ENCODE results near the gene TWIST1. TPM values are rescaled to one million over a fixed set of nuclear protein-coding genes. Genes with fewer than 3 reads are reported as not detected.

The TWIST1 gene
- total and polyA plus RNA-seq, 2 of the 13 experiments (the other 11 are each of a cell fraction or from before 2014, with no cell fraction given): not detected

- WGBS (ENCODE audit: low lambda C conversion rate): 56% methylated on average over 48 of the region's 51 CpGs
- H3K36me3 ChIP-seq (replicated peaks in 1 of 2; ENCODE audit: control insufficient read depth in 1 of 2, insufficient read depth in 2 of 2, low read length in 2 of 2): no peaks in the 10 kb centered on the region
- no peak for ATAC-seq
- H3K4me3 ChIP-seq (replicated peaks in 1 of 3; ENCODE audit: insufficient read depth in 1 of 3, low read depth in 2 of 3, low read length in 3 of 3): no peak overlapping the region
- ChIA-PET POLR2A (no interaction called here), CTCF (ENCODE audit: low intra/inter-chr PET ratio, low total read pairs) (no interaction called here)
- intact Hi-C loops (cut with micrococcal nuclease; ENCODE audit: unreplicated experiment) (no loop called here), in situ Hi-C loops (cut with HindIII; ENCODE audit: extremely low pct_ligation_motif_present, low pct_unique_long_range_greater_than_20kb) (loop anchor here (25.0 kb wide), 1 partner anchor 544 kb away; no protein-coding TSS in a partner anchor)
- no peak overlapping the region for H3K9ac ChIP-seq (ENCODE audit: insufficient read depth, low read depth, low read length)
- no peaks in the 10 kb centered on the region for H4K20me1 ChIP-seq (ENCODE audit: insufficient read depth, low read length)
- H2AFZ ChIP-seq (ENCODE audit: low read length): no peak overlapping the region
- no peak for FAIRE-seq
- no peak overlapping the region for H3K27ac ChIP-seq (ENCODE audit: extremely low read length, insufficient read depth, low read length)
- no peak overlapping the region for H3K4me2 ChIP-seq (ENCODE audit: low read depth, low read length)
- no peaks in the 10 kb centered on the region for H3K9me3 ChIP-seq (ENCODE audit: low read length)
- TF ChIP-seq ZFX (CRISPR knock-in tag; IDR thresholded peaks at IDR 0.05; ENCODE audit: low read depth) (no peak), ZNF24 (IDR thresholded peaks at IDR 0.05) (no peak), AKNA (CRISPR knock-in tag; IDR thresholded peaks at IDR 0.05; ENCODE audit: borderline replicate concordance) (no peak), ZNF839 (CRISPR knock-in tag; IDR thresholded peaks at IDR 0.05; ENCODE audit: borderline replicate concordance) (no peak), JUND (CRISPR knock-in tag; IDR thresholded peaks at IDR 0.05) (no peak), ZNF607 (CRISPR knock-in tag; IDR thresholded peaks at IDR 0.05; ENCODE audit: borderline replicate concordance) (no peak), ELK4 (CRISPR knock-in tag; IDR thresholded peaks at IDR 0.05; ENCODE audit: borderline replicate concordance) (no peak), THAP7 (CRISPR knock-in tag; IDR thresholded peaks at IDR 0.05) (no peak), ZFAT (CRISPR knock-in tag; conservative IDR thresholded peaks at IDR 0.05) (no peak), ZNF788 (CRISPR knock-in tag; IDR thresholded peaks at IDR 0.05; ENCODE audit: borderline replicate concordance) (no peak), FOXJ3 (CRISPR knock-in tag; IDR thresholded peaks at IDR 0.05; ENCODE audit: borderline replicate concordance) (no peak), HNRNPH1 (optimal IDR thresholded peaks at IDR 0.05; ENCODE audit: low read depth, low read length) (no peak), ZFP91 (CRISPR knock-in tag; IDR thresholded peaks at IDR 0.05; ENCODE audit: borderline replicate concordance) (no peak), KDM5B (CRISPR knock-in tag; IDR thresholded peaks at IDR 0.05; ENCODE audit: borderline replicate concordance) (no peak), ADNP (CRISPR knock-in tag; IDR thresholded peaks at IDR 0.05) (no peak)
- no peak for DNase-seq (ENCODE audit: low spot score)
- no TSS peak for BruUV-seq (replicated peaks)
- H3K4me1 ChIP-seq (ENCODE audit: insufficient read depth, low read length): no peaks in the 10 kb centered on the region
- H3K79me2 ChIP-seq (ENCODE audit: insufficient read depth, low read length): no peaks in the 10 kb centered on the region
- no peaks in the 10 kb centered on the region; a peak in 1 of 5 replicates for H3K27me3 ChIP-seq (ENCODE audit: control insufficient read depth in 1 of 2, insufficient read depth in 2 of 2, low read length in 2 of 2)
Measured at GRCh38 chr7:19117870-19118608, 603 bp upstream of the TWIST1 start.

All from HepG2 (cell line).